H1 (cell line): ENCODE data around the gene SLC12A7. TPM values are rescaled to one million over a fixed set of nuclear protein-coding genes. Genes with fewer than 3 reads are reported as not detected.

Source experiments
- BRCA1 ChIP-seq: IDR thresholded peaks from 2 replicates; pipeline ENCODE4 v1.6.1; 2012; ENCODE audit warnings: low read depth, low read length, improper control_type of control experiment
- EP300 ChIP-seq, 2 experiments: IDR thresholded peaks; 1 replicate in 1 of 2; 2 replicates in 1 of 2; pipeline ENCODE4 v1.6.1; 2011 to 2012; ENCODE audit warnings: low read depth in 2 of 2, low read length in 2 of 2, mild to moderate bottlenecking in 2 of 2, borderline replicate concordance in 1 of 2, inconsistent platforms in 1 of 2, moderate library complexity in 1 of 2
- JUND ChIP-seq: IDR thresholded peaks from 2 replicates; pipeline ENCODE4 v1.6.1; 2011; ENCODE audit warnings: mild to moderate bottlenecking, improper control_type of control experiment, low read length
- KDM1A ChIP-seq: fragments of 200-600, 300-600 bp; sonication (generic); IDR thresholded peaks from 2 replicates; pipeline ENCODE4 v1.7.1; 2016; ENCODE audit warnings: mild to moderate bottlenecking, low read length, borderline replicate concordance
- KDM4A ChIP-seq: IDR thresholded peaks from one replicate; pipeline ENCODE4 v1.7.1; 2012; ENCODE audit warnings: low read depth, mild to moderate bottlenecking, moderate library complexity, low read length, inconsistent platforms; ENCODE audit not compliant: severe bottlenecking
- KDM5A ChIP-seq: fragments of 200-600 bp; IDR thresholded peaks from 2 replicates; pipeline ENCODE4 v1.7.1; 2012; ENCODE audit warnings: mild to moderate bottlenecking, low read length, inconsistent platforms, mixed read lengths
- MAFK ChIP-seq: IDR thresholded peaks from 2 replicates; pipeline ENCODE4 v1.6.1; 2012; ENCODE audit warnings: low read depth, mild to moderate bottlenecking, improper control_type of control experiment, low read length
- RNF2 ChIP-seq: fragments of 200-900, 300-1000 bp; sonication (generic); IDR thresholded peaks from 2 replicates; pipeline ENCODE4 v1.7.1; 2016; ENCODE audit warnings: borderline replicate concordance, low read depth, mild to moderate bottlenecking, antibody characterized with exemption, low read length; ENCODE audit not compliant: poor library complexity, severe bottlenecking; ENCODE audit errors: missing control alignments
- SAP30 ChIP-seq: fragments of 300-600 bp; sonication (generic); IDR thresholded peaks from 2 replicates; pipeline ENCODE4 v1.7.1; 2012; ENCODE audit warnings: low read length, moderate library complexity, mild to moderate bottlenecking, inconsistent platforms; ENCODE audit not compliant: insufficient read depth, insufficient replicate concordance
- TBP ChIP-seq: IDR thresholded peaks from 2 replicates; pipeline ENCODE4 v1.6.1; 2011; ENCODE audit warnings: low read depth, low read length, improper control_type of control experiment
- polyA plus RNA-seq, 7 experiments: library from polyadenylated mRNA; depleted of rRNA in 3 of 7; stranded (reverse) in 5 of 7; unstranded in 2 of 7; fragments of >200 nt in 5 of 7; fragments of 200-250 nt in 2 of 7; gene quantifications; 1 replicate in 5 of 7; 2 replicates in 1 of 7; 4 replicates in 1 of 7; pipeline versions ENCODE4 v1.2.1 to v1.2.3, GENCODE V29; 2011 to 2013; ENCODE audit warnings: missing spikeins in 2 of 7, mixed read lengths in 2 of 7
- total RNA-seq: library from RNA; stranded (reverse); fragmentation: NEBNext Ultra II Directional; extraction: Animal tissue kit (Norgen Biotek cat#: 25700); gene quantifications from 2 replicates; pipeline ENCODE4 v1.2.1, GENCODE V29; 2021
- TF ChIP-seq, protein P1 (sequence below): fragments of 300-600 bp; sonication (generic); IDR thresholded peaks from 2 replicates; pipeline ENCODE4 v1.7.1; 2012; ENCODE audit warnings: low read length, moderate library complexity, mild to moderate bottlenecking, inconsistent platforms; ENCODE audit not compliant: insufficient replicate concordance

SLC12A7 gene
- total and polyA plus RNA-seq, 2 of the 8 experiments (the other 6 are each of a cell fraction or from before 2014, with no cell fraction given): 23.5 to 39.7 TPM

DNA sequence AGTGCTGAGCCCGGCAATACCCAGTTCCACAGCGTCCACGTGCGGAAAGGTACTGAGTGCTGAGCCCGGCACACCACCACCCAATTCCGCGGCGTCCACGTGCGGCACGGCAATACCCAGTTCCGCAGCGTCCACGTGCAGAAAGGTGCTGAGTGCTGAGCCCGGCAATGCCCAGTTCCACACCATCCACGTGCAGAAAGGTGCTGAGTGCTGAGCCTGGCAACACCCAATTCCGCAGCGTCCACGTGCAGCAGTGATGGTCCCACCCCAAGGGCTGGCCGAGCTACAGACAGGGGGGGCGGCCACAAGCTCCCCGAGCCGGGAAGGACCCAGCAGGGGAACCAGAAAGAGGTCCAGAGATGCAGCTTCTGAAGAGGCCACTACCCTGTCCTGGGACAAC is 20.2 kb downstream of the SLC12A7 start (continued):
- TF ChIP-seq, protein P1, sequence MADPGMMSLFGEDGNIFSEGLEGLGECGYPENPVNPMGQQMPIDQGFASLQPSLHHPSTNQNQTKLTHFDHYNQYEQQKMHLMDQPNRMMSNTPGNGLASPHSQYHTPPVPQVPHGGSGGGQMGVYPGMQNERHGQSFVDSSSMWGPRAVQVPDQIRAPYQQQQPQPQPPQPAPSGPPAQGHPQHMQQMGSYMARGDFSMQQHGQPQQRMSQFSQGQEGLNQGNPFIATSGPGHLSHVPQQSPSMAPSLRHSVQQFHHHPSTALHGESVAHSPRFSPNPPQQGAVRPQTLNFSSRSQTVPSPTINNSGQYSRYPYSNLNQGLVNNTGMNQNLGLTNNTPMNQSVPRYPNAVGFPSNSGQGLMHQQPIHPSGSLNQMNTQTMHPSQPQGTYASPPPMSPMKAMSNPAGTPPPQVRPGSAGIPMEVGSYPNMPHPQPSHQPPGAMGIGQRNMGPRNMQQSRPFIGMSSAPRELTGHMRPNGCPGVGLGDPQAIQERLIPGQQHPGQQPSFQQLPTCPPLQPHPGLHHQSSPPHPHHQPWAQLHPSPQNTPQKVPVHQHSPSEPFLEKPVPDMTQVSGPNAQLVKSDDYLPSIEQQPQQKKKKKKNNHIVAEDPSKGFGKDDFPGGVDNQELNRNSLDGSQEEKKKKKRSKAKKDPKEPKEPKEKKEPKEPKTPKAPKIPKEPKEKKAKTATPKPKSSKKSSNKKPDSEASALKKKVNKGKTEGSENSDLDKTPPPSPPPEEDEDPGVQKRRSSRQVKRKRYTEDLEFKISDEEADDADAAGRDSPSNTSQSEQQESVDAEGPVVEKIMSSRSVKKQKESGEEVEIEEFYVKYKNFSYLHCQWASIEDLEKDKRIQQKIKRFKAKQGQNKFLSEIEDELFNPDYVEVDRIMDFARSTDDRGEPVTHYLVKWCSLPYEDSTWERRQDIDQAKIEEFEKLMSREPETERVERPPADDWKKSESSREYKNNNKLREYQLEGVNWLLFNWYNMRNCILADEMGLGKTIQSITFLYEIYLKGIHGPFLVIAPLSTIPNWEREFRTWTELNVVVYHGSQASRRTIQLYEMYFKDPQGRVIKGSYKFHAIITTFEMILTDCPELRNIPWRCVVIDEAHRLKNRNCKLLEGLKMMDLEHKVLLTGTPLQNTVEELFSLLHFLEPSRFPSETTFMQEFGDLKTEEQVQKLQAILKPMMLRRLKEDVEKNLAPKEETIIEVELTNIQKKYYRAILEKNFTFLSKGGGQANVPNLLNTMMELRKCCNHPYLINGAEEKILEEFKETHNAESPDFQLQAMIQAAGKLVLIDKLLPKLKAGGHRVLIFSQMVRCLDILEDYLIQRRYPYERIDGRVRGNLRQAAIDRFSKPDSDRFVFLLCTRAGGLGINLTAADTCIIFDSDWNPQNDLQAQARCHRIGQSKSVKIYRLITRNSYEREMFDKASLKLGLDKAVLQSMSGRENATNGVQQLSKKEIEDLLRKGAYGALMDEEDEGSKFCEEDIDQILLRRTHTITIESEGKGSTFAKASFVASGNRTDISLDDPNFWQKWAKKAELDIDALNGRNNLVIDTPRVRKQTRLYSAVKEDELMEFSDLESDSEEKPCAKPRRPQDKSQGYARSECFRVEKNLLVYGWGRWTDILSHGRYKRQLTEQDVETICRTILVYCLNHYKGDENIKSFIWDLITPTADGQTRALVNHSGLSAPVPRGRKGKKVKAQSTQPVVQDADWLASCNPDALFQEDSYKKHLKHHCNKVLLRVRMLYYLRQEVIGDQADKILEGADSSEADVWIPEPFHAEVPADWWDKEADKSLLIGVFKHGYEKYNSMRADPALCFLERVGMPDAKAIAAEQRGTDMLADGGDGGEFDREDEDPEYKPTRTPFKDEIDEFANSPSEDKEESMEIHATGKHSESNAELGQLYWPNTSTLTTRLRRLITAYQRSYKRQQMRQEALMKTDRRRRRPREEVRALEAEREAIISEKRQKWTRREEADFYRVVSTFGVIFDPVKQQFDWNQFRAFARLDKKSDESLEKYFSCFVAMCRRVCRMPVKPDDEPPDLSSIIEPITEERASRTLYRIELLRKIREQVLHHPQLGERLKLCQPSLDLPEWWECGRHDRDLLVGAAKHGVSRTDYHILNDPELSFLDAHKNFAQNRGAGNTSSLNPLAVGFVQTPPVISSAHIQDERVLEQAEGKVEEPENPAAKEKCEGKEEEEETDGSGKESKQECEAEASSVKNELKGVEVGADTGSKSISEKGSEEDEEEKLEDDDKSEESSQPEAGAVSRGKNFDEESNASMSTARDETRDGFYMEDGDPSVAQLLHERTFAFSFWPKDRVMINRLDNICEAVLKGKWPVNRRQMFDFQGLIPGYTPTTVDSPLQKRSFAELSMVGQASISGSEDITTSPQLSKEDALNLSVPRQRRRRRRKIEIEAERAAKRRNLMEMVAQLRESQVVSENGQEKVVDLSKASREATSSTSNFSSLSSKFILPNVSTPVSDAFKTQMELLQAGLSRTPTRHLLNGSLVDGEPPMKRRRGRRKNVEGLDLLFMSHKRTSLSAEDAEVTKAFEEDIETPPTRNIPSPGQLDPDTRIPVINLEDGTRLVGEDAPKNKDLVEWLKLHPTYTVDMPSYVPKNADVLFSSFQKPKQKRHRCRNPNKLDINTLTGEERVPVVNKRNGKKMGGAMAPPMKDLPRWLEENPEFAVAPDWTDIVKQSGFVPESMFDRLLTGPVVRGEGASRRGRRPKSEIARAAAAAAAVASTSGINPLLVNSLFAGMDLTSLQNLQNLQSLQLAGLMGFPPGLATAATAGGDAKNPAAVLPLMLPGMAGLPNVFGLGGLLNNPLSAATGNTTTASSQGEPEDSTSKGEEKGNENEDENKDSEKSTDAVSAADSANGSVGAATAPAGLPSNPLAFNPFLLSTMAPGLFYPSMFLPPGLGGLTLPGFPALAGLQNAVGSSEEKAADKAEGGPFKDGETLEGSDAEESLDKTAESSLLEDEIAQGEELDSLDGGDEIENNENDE: no peak
- TF ChIP-seq SAP30: no peak
- no peak for TF ChIP-seq BRCA1
- no peak for TF ChIP-seq EP300 (IDR thresholded peaks at IDR 0.05; ENCODE audit: borderline replicate concordance in 1 of 2, low read depth in 2 of 2, low read length in 2 of 2)
- TF ChIP-seq JUND: no peak
- no peak for TF ChIP-seq KDM1A
- no peak for TF ChIP-seq TBP
- no peak for TF ChIP-seq RNF2
- TF ChIP-seq KDM4A: no peak
- no peak for TF ChIP-seq KDM5A
- TF ChIP-seq MAFK: no peak
